Activated CD4-positive, CD25-positive, alpha-beta regulatory T cell treated with anti-CD3 and anti-CD28 coated beads, Interleukin-2, amount 50 U/mL, for 24 hours (primary cell): ENCODE measurements around the gene PSG4.
"Not testable (repeated sequence)": the region's sequence is repeated elsewhere in the genome, so short reads cannot be mapped to it uniquely, and the experiment has no call there.

Source experiments
- ATAC-seq, 2 donors: fragments of 150-1000 bp; cut with Tn5 transposase; one replicate each; pipeline ENCODE4 v1.10.0; 2021; ENCODE audit warnings: mild to moderate bottlenecking in 1 of 2, moderate library complexity in 1 of 2

Gene PSG4

GRCh38 chr19:43197666-43198397, 7.6 kb downstream of the PSG4 start:
- not testable (repeated sequence) for ATAC-seq

- ATAC-seq, result not testable (repeated sequence)
Observed at GRCh38 chr19:43194397-43194796, 11.0 kb downstream of the PSG4 start.

- not testable (repeated sequence) for ATAC-seq
Observed at GRCh38 chr19:43192381-43193155, 12.9 kb downstream of the PSG4 start.

DNA sequence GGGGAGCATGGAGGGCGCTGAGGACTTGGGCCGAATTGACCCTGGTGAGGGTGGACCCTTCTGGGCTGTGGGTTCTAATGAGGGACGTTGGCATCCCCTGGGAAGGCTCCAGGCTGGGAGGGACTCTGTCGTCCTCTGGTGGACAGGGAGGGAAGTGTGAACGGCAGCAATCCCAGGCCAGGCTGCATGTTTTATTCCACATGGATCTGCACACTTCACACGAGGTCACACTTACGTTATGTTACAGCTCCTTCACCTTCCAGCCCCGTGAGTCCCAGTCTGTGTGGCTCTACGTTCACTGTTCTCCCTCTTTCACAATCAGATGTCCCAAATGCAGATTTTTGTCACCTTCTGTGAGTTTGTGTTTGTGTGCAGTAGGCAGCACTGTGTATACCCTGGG, 17.3 kb downstream of the PSG4 start:
- ATAC-seq, result not testable (repeated sequence)

- ATAC-seq, result not testable (repeated sequence)
Observed at GRCh38 chr19:43186311-43186935, 19.0 kb downstream of the PSG4 start, which contains the start of gene PSG5. Gene PSG5 (minus strand): TSS chr19:43186536. CDS start chr19:43186405, 131 bp downstream.

- not testable (repeated sequence) for ATAC-seq
Observed at GRCh38 chr19:43181869-43182771, 23.3 kb downstream of the PSG4 start.

- ATAC-seq, result not testable (repeated sequence)
Observed at GRCh38 chr19:43179569-43180147, 25.8 kb downstream of the PSG4 start.

DNA sequence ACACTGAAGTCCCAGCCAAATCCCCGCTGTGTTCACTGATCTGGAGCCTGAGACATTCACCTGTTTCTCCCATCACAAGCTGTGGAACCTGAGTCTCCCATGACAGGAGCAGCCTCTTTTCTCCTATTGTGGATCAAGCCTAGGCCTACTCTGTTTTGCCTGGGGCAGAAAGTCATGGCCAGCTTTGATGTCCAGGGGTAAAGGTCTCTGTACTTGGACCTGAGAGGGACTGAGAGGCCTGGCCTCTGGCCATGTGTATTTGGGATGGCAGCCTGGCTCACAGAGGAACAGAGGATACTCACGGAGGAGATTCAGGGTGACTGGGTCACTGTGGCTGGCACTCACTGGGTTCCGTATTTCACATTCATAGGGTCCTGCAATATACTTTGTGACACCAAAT, 26.9 kb downstream of the PSG4 start:
- not testable (repeated sequence) for ATAC-seq

DNA sequence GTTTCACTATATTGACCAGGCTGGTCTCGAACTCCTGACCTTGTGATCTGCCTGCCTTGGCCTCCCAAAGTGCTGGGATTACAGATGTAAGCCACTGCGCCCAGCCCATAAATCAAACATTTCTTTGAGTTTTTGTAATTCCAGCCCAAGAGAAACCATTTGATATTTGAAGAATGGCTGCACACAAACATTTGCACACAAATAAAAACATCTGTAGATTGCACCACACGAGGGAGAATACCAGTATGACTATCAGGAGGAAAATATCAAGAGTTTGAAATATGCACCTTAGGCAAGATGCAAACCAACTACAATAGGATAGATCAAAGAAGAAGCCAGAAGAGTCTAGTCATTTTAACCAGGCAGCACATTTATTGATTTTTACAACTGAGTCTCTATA, 39.5 kb downstream of the PSG4 start:
- ATAC-seq, result not testable (repeated sequence)

- not testable (repeated sequence) for ATAC-seq
Observed at GRCh38 chr19:43163135-43163534, 42.3 kb downstream of the PSG4 start.

DNA sequence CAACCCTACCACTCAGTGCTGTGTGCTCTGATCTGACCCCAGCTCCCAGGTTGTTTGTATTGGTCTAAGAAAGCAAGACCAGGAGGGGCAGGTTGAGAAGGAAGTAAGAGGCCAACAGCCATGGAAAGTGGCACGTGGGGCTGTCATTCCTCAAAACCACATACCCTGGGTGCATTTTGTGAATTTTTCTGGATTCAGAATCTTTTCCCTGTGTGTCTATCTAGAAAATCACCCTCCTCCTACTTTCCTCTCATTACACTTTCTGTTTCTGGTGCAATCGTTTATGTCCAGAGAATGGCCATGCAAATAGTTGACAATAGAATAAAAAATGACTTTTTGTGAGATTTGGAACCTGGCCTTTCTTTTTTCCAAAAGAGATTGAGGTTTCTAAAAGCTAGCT, 43.2 kb downstream of the PSG4 start:
- ATAC-seq, result not testable (repeated sequence)

DNA sequence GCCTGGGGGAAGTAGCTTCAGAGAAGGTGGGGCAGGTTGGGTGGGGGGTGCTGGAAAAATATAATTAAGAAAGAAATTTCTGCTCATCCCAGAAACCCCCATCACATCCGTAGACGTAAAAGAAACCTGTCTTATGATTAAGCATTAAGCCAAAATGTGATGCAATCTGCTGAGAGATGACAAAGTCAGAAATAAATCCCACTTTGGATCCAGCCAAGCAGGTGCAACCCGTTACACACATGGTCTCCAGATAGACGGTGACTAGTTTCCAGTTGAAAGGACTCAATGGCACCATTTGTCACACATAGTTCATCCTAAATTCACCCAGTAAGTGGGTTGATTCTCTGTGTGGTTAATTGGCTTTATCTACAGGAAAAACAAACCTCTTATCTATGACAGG, 53.2 kb downstream of the PSG4 start:
- no peak for ATAC-seq

GRCh38 chr19:43149788-43150187, 55.6 kb downstream of the PSG4 start:
- ATAC-seq, result not testable (repeated sequence)

DNA sequence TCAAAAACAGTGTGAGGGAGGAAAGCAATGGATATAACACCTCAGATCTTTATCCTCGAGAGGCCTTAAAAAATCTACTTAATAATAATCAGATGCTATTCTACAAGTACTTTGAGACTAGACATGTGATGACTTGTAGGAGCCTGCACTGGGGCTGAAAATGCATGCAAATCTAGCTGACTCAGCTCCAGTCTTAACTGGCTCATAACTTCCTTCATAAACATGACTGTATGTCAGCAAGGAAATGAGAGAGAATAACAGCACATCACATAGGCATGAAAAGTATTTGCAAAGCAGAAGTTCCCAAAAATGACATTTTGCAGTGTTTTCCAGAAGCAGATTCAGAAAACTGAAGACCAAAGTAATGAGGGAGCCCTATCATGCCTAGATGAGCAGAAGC, 57.2 kb downstream of the PSG4 start:
- no peak for ATAC-seq
